ENCODE results near the gene NUP155. TPM values are rescaled to one million over a fixed set of nuclear protein-coding genes. Genes with fewer than 3 reads are reported as not detected.

Gene NUP155
- total RNA-seq, 3 donors from 2014 or later = 68.9 to 85.7 (median 77.9) TPM

GRCh38 chr5:37248970-37249814, 121.7 kb downstream of the NUP155 start, which contains the start of gene CPLANE1:
CPLANE1 (minus strand) TSS chr5:37249376; CDS start chr5:37247698, 1,678 bp downstream.
- no peaks in the 10 kb centered on the region for H3K27me3 Mint-ChIP-seq (ENCODE audit: low read depth)
- peak; percentile 93 to 94 for ATAC-seq
- DNase-seq = peak; percentile 38
- peak within 1 kb of the TSS; percentile 86 for H3K4me3 Mint-ChIP-seq
- peaks cover under 1% of the 10 kb centered on the region for H3K9me3 Mint-ChIP-seq
- peaks cover 7% of the 10 kb centered on the region for H3K4me1 Mint-ChIP-seq (ENCODE audit: low read depth)
- no peaks in the 10 kb centered on the region for H3K36me3 Mint-ChIP-seq (ENCODE audit: insufficient read depth)

DNA sequence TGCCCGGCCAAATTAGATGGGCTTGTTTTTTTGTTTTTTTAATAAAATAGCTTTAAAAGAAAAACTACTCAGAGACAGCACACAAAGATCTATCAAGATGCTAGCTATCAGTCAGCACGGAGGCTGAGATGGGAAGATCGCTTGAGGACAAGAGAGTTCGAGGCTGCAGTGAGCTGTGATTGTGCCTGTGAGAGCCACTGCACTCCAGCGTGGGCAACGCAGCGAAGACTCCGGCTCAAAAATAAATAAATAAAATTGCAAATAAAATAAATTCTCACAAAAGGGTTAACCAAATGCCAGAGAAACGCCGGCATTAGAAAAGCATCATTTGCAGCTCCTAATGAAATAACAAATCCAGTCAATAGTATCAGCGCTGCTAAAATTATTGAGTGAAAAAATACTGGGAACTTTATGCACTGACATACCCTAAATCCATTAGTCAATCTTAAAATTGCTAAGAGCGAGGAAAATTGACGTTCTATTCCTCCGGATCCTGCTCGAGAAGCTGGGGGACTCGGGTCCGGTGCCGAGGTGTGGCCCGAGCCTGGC, 122.4 kb downstream of the NUP155 start:
- no peaks in the 10 kb centered on the region for H3K36me3 Mint-ChIP-seq (ENCODE audit: insufficient read depth)
- ATAC-seq (no peak), DNase-seq (no peak)
- peaks cover 7% of the 10 kb centered on the region for H3K4me1 Mint-ChIP-seq (ENCODE audit: low read depth)
- H3K27me3 Mint-ChIP-seq (ENCODE audit: low read depth) = no peaks in the 10 kb centered on the region
- peak overlapping the region; percentile 78 for H3K4me3 Mint-ChIP-seq
- H3K9me3 Mint-ChIP-seq = no peaks in the 10 kb centered on the region

GRCh38 chr5:37247496-37247895, 123.4 kb downstream of the NUP155 start:
- no peak for DNase-seq
- Mint-ChIP-seq H3K36me3 (ENCODE audit: insufficient read depth) (no peaks in the 10 kb centered on the region), H3K4me1 (ENCODE audit: low read depth) (peaks cover 7% of the 10 kb centered on the region), H3K4me3 (peak overlapping the region; percentile 45), H3K9me3 (no peaks in the 10 kb centered on the region), H3K27me3 (ENCODE audit: low read depth) (no peaks in the 10 kb centered on the region)
- no peak for ATAC-seq

DNA sequence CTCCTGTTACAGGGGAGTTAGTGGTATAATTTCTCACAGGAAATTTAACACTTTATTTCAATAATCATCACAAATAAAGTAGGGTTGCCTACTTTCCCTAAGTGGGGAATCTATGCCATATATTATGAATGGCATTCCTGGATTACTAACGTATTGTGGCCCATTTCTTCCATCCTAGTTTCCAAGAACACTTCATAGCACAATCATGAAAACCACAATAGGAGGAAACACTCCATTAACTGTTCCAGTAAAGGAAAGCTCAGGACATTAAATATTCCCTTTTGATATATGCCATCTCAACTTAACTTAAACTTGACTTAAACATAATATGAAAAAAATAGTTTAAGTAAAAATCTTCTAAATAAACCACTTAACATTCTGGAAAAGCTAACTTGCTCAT, 123.9 kb downstream of the NUP155 start:
- H3K27me3 Mint-ChIP-seq (ENCODE audit: low read depth) = no peaks in the 10 kb centered on the region
- no peaks in the 10 kb centered on the region for H3K36me3 Mint-ChIP-seq (ENCODE audit: insufficient read depth)
- H3K4me1 Mint-ChIP-seq (ENCODE audit: low read depth) = peaks cover 7% of the 10 kb centered on the region
- H3K9me3 Mint-ChIP-seq = no peaks in the 10 kb centered on the region
- ATAC-seq = no peak
- H3K4me3 Mint-ChIP-seq = no peak overlapping the region
- DNase-seq = no peak

Other genes starting within 250 kb of the NUP155 start
- gene CPLANE1, start 121.7 kb downstream of the NUP155 start, total RNA-seq = 1 to 10 TPM; 1.4 to 4.2 (median 1.4) TPM
- gene WDR70, start 8.2 kb upstream of the NUP155 start, total RNA-seq = 10 to 100 TPM; 28.4 to 34.8 (median 33.6) TPM